Testis (tissue), 3 donors: ENCODE results near the gene MBNL3. TPM values are rescaled to one million over a fixed set of nuclear protein-coding genes. Genes with fewer than 3 reads are reported as not detected.

ENCODE experiments used
- DNase-seq: peaks from one replicate; pipeline ENCODE4 v3.0.0-alpha.2; 2019
- H3K27ac ChIP-seq, 2 donors: fragments of 200-600 bp; sonication (generic); one replicate each; pipeline ENCODE4 v1.5.1; 2019
- H3K27me3 ChIP-seq: fragments of 200-600 bp; sonication (generic); one replicate; pipeline ENCODE4 v1.5.1; 2019
- H3K36me3 ChIP-seq: fragments of 200-600 bp; sonication (generic); one replicate; pipeline ENCODE4 v1.5.1; 2017; ENCODE audit warnings: low read depth; ENCODE audit errors: missing control alignments
- H3K4me1 ChIP-seq: fragments of 200-600 bp; sonication (generic); one replicate; pipeline ENCODE4 v1.5.1; 2019
- H3K4me3 ChIP-seq, 2 donors: fragments of 200-600 bp; sonication (generic); one replicate each; pipeline ENCODE4 v1.5.1; 2017 to 2019
- H3K9me3 ChIP-seq: fragments of 200-600 bp; sonication (generic); one replicate; pipeline ENCODE4 v1.5.1; 2017
- POLR2A ChIP-seq: fragments of 450-650 bp; IDR thresholded peaks from one replicate; pipeline ENCODE4 v1.6.1; 2017; ENCODE audit warnings: antibody characterized with exemption, mild to moderate bottlenecking, moderate library complexity
- WGBS, 2 donors: methylation state at CpG; one replicate each; pipeline ENCODE4 v1.1.5; 2018; 5-methylcytosine and 5-hydroxymethylcytosine counted together
- intact Hi-C: fragments of 100-400 bp; cut with DNase I; formaldehyde crosslinking; loops from one replicate; pipeline ENCODE4 v1.15.1; 2023; ENCODE audit warnings: low total_unique reads
- polyA plus RNA-seq: library from polyadenylated mRNA; stranded (reverse); fragments of 350-450 nt; fragmentation: Illumina TruSeq; extraction: RNeasy Lipid Tissue Mini Kit (QIAGEN cat#74804); gene quantifications from one replicate; pipeline ENCODE4 v1.2.3, GENCODE V29; 2014; ENCODE audit warnings: low read depth, low replicate concordance; ENCODE audit not compliant: insufficient read depth
- total RNA-seq, 2 donors: library from RNA; depleted of rRNA; stranded (reverse); fragments of >200 nt; gene quantifications; one replicate each; pipeline ENCODE4 v1.2.3, GENCODE V29; 2016
- TF ChIP-seq, protein P1 (sequence below), 3 experiments: fragments of 450-650 bp in 2 of 3; fragments of 200-600 bp in 1 of 3; sonication (generic) in 1 of 3; IDR thresholded peaks; one replicate each; pipeline ENCODE4 v1.5.1; 2016 to 2019; ENCODE audit warnings: antibody characterized with exemption in 3 of 3, mild to moderate bottlenecking in 2 of 3, moderate library complexity in 1 of 3

MBNL3 gene
- total and polyA plus RNA-seq, 3 donors from 2014 or later: 86.5 to 319 (median 175) TPM

DNA sequence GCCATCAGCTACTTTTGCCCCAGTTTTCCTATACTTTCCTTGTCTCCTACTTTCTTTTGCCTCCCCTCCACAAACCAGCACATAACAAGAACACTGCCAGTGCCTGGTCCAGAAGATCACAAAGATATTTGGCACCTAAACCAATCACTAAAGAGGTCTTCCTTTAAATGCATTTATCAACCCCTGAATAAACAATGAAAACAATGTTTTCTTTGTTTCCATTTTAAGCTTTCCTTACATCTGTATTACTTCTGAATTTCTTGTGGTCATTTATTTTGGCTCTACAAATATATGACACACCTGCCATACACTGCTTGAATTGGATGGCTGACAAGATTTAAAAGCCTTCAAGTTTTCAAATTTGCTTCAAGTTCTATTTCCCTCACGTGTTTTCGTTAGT is 43.9 kb downstream of the MBNL3 start:
- no peaks in the 10 kb centered on the region for H3K27me3 ChIP-seq
- WGBS, 2 donors: 70 to 80% methylated on average over 2 of the region's 2 CpGs
- H3K9me3 ChIP-seq: no peaks in the 10 kb centered on the region
- no peak overlapping the region for H3K4me3 ChIP-seq
- DNase-seq: peak; percentile 23
- peaks cover 4% of the 10 kb centered on the region for H3K4me1 ChIP-seq
- no peak overlapping the region for H3K27ac ChIP-seq
- no peaks in the 10 kb centered on the region for H3K36me3 ChIP-seq
- TF ChIP-seq, protein P1, sequence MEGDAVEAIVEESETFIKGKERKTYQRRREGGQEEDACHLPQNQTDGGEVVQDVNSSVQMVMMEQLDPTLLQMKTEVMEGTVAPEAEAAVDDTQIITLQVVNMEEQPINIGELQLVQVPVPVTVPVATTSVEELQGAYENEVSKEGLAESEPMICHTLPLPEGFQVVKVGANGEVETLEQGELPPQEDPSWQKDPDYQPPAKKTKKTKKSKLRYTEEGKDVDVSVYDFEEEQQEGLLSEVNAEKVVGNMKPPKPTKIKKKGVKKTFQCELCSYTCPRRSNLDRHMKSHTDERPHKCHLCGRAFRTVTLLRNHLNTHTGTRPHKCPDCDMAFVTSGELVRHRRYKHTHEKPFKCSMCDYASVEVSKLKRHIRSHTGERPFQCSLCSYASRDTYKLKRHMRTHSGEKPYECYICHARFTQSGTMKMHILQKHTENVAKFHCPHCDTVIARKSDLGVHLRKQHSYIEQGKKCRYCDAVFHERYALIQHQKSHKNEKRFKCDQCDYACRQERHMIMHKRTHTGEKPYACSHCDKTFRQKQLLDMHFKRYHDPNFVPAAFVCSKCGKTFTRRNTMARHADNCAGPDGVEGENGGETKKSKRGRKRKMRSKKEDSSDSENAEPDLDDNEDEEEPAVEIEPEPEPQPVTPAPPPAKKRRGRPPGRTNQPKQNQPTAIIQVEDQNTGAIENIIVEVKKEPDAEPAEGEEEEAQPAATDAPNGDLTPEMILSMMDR (IDR thresholded peaks at IDR 0.05): no peak
- no peak for TF ChIP-seq POLR2A
- intact Hi-C loops: no loop called here

DNA sequence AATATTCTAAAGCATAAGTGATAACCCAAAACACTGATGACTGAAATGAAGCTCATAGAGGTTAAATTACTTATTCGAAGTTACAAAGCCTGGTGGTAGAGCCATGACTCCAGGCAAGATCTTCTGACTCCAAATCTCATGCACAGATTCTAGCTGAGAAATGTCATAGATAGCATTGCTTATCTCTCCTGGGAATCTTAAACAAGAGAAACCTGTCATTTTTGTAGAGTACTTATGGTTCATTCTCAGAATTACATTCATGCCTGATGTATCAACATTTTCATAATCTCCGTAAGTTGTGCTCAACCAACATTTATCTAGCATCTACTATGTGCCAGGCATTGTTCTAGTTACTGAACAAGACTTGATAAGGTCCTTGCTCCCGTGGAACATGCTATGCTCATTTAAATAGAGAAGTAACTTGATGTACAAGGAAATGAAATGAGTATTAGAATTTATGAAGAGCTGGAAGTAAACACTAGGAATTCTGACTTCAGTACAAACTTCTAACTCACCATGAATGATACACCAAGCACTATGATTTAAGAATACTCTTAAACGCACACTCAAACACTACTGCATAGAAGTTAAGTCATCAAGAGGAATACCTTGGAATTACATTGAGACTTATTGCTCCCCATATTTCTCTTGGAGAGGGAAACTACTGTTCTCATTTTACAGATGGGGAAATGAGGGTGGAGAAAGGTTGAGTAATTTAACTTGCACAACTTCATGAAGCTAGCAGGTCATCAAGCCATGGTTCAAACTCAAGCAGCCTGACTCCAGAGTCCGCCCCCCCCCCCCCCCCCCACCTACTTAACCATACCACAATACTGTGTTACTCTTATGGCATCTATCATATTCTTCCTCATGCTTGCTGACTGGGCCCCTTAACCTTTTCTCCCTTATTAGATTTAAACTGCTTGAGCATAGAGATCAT is 45.4 kb downstream of the MBNL3 start:
- 62 to 64% methylated on average over 4 to 5 of the region's 5 CpGs for WGBS, 2 donors
- H3K36me3 ChIP-seq: no peaks in the 10 kb centered on the region

DNA sequence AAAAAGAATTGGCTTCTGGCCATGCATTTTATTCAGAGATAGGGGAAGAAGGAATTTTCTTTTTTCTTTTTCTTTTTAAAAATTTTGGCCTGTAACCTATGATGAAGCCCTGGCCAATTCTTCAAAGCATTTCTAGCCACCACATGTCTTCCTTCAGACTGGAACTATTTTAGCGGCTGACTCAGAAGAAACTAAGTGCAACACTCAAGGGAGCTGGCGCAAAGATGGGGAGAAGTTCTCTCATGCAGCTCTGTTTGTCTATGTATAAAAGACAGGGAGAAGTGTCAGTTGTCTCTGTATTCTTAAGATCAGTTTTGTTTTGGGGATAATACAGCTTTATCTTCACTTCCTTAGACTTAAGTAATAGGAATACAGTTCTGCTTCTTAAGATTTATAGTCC is 46.1 kb downstream of the MBNL3 start:
- intact Hi-C loops: no loop called here
- WGBS, 2 donors: 35 to 58% methylated on average over 2 of the region's 2 CpGs
- TF ChIP-seq, protein P1 (IDR thresholded peaks at IDR 0.05): no peak
- no peak for TF ChIP-seq POLR2A
- no peaks in the 10 kb centered on the region for H3K27me3 ChIP-seq
- no peaks in the 10 kb centered on the region for H3K36me3 ChIP-seq
- H3K27ac ChIP-seq: no peak overlapping the region
- H3K4me3 ChIP-seq: no peak overlapping the region
- no peak for DNase-seq
- H3K4me1 ChIP-seq: peaks cover 4% of the 10 kb centered on the region
- H3K9me3 ChIP-seq: no peaks in the 10 kb centered on the region

More for the DNA sequence above, 45.4 kb downstream of the MBNL3 start:
- intact Hi-C loops: no loop called here
- DNase-seq: no peak
- TF ChIP-seq, protein P1 (IDR thresholded peaks at IDR 0.05): no peak
- TF ChIP-seq POLR2A: no peak
- H3K4me3 ChIP-seq: no peak overlapping the region
- no peaks in the 10 kb centered on the region for H3K27me3 ChIP-seq
- H3K4me1 ChIP-seq: peaks cover 4% of the 10 kb centered on the region
- no peak overlapping the region for H3K27ac ChIP-seq
- no peaks in the 10 kb centered on the region for H3K9me3 ChIP-seq

DNA sequence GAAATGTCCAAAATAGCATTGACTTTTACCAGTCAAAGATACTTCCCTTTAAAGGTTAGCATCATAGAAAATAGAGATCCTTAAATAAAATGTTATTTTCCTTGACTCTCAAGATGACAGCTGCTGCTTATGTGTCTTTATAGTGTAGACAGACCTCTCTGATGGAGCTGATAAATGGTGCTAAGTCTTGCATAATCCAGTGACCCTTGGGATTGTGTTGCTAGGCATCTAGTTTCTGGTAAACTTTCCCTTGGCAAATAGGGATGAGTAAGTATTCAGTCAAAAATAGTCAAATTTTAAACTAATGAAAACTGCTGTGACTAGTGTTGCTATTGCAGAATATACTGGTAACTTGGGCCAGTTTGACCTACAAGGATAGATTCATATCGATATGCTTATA is 53.6 kb downstream of the MBNL3 start:
- no peaks in the 10 kb centered on the region for H3K27me3 ChIP-seq
- H3K4me3 ChIP-seq: no peak overlapping the region
- H3K36me3 ChIP-seq: no peaks in the 10 kb centered on the region
- H3K27ac ChIP-seq: no peak overlapping the region
- WGBS, 2 donors: 92 to 100% methylated on average over 1 of the region's 1 CpG
- DNase-seq: no peak
- no peaks in the 10 kb centered on the region for H3K9me3 ChIP-seq
- TF ChIP-seq POLR2A: no peak
- TF ChIP-seq, protein P1 (IDR thresholded peaks at IDR 0.05): no peak
- intact Hi-C loops: no loop called here
- no peaks in the 10 kb centered on the region for H3K4me1 ChIP-seq
